ENCODE measurements around the gene SH2D4B. TPM values are rescaled to one million over a fixed set of nuclear protein-coding genes. Genes with fewer than 3 reads are reported as not detected.

The SH2D4B gene
- total and polyA plus RNA-seq, 2 of the 13 experiments (the other 11 are each of a cell fraction or from before 2014, with no cell fraction given): not detected

DNA sequence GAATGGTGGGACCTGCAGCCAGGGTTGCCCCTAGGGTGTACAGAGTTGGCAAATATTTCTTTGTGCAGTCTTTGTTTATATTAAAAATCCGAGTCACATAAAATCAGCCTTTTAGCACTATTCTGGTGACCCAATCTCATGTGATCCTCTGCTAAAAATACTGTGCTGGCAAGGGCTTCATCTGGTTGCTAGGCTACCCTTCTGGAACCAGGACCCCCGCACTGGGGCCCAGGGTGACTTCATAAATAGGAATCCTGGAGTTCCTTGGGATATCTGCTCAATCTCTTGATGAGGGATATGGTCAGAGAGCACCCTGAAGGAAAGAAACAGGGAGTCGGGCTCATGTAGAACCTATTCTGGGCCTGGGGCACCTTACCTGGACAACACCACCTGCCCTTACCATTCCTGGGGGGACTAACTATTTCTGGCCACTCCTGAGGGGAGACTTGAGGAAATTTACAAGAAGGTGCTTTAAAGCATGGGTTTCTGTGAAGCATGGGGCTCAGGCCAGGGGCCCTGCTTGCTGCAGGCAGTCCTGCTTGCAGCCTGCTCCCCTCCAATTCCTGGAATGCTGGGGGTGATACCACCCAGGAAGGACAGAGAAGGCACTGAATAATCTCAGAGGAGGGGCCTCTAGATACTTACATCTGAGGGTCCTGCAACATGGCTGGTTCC is 44.7 kb downstream of the SH2D4B start (continued):
- TF ChIP-seq MBD4 (IDR thresholded peaks at IDR 0.05; ENCODE audit: borderline replicate concordance, low read length) (no peak), ZFY (CRISPR knock-in tag; IDR thresholded peaks at IDR 0.05) (no peak), ZFP36L1 (CRISPR knock-in tag; IDR thresholded peaks at IDR 0.05) (no peak), IRF1 (CRISPR knock-in tag; IDR thresholded peaks at IDR 0.05; ENCODE audit: low read depth) (no peak), POGZ (CRISPR knock-in tag; IDR thresholded peaks at IDR 0.05) (no peak), FOSL1 (CRISPR knock-in tag; IDR thresholded peaks at IDR 0.05; ENCODE audit: borderline replicate concordance) (no peak), NONO (IDR thresholded peaks at IDR 0.05) (no peak), NONO (CRISPR knock-in tag; conservative IDR thresholded peaks at IDR 0.05) (no peak)
- TF ChIP-seq, protein P1, sequence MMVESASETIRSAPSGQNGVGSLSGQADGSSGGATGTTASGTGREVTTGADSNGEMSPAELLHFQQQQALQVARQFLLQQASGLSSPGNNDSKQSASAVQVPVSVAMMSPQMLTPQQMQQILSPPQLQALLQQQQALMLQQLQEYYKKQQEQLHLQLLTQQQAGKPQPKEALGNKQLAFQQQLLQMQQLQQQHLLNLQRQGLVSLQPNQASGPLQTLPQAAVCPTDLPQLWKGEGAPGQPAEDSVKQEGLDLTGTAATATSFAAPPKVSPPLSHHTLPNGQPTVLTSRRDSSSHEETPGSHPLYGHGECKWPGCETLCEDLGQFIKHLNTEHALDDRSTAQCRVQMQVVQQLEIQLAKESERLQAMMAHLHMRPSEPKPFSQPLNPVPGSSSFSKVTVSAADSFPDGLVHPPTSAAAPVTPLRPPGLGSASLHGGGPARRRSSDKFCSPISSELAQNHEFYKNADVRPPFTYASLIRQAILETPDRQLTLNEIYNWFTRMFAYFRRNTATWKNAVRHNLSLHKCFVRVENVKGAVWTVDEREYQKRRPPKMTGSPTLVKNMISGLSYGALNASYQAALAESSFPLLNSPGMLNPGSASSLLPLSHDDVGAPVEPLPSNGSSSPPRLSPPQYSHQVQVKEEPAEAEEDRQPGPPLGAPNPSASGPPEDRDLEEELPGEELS (CRISPR knock-in tag; IDR thresholded peaks at IDR 0.05): no peak
- TF ChIP-seq, protein P2, sequence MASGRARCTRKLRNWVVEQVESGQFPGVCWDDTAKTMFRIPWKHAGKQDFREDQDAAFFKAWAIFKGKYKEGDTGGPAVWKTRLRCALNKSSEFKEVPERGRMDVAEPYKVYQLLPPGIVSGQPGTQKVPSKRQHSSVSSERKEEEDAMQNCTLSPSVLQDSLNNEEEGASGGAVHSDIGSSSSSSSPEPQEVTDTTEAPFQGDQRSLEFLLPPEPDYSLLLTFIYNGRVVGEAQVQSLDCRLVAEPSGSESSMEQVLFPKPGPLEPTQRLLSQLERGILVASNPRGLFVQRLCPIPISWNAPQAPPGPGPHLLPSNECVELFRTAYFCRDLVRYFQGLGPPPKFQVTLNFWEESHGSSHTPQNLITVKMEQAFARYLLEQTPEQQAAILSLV (CRISPR knock-in tag; IDR thresholded peaks at IDR 0.05; ENCODE audit: borderline replicate concordance): no peak

All from HepG2 (cell line).